HG03064 (cell line): ENCODE measurements around the gene ABCB10.
"Not testable (repeated sequence)": the region's sequence is repeated elsewhere in the genome, so short reads cannot be mapped to it uniquely, and the experiment has no call there.

Experiments
- ATAC-seq: cut with Tn5 transposase; IDR thresholded peaks from one replicate; pipeline ENCODE4 v1.9.1; 2021; ENCODE audit warnings: low read depth; ENCODE audit not compliant: unreplicated experiment

The ABCB10 gene

DNA sequence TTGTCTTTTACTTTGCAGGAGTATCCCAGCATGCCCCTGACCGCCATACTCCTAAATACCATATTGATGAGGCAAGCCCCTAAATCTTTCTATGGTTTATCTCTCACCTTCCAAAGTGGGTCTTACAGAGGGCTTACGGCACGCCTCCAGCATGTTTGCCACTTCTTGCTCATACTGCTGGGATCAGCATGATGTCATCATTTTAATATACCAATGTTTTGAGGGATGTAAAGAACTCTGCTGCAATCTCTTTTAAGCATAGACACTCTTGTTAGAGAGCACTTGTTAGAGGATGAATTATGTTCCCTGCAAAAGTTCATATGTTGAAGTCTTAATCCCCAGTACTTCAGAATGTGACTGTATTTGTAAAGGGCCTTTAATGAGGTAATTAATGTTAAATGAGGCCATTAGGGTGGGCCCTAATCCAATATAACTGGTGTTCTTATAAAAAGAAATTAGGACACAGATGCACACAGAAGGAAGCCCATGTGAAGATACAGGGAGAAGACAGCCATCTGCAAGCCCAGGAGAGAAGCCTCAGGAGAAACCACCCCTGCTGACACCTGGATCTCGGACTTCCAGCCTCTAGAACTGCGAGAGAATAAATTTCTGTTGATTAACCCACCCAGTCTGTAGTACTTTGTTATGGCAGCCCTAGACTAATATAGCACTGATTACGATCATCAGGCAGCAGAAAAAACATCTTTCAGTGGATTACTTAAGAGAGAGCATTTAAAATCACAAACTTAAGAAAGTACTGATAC, 16.4 kb upstream of the ABCB10 start:
- no peak for ATAC-seq

- ATAC-seq = no peak
Measured at GRCh38 chr1:229572286-229572685, 13.8 kb upstream of the ABCB10 start.

DNA sequence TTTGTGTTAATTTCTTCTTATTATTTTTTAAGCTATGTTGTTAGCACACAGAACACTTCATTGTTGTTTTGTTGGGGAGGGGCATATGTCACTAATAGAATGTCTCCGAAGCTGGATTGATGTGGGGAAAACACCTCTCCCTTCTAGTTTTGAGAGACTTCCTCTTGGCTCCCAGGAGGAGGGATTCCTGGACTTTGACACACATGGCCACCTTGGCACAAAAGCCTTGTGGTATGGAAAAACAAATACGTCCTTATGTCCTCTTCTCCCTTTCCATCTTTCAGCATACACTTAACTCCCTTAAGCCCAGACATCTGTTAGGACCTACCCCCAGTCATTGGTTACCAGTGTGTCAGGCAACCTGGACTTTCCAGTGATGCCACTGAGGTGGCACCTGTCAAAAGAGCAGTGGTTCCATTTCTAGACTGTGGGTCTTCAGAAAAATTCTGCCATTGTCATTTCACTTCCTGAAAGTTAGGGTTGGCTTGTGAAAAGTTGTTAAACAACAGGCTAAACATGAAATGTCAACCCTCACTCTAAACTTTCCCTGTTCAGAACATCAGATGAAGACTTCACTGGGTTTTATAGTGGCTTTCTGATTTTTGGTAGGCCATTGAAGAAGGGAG, 12.5 kb upstream of the ABCB10 start:
- ATAC-seq = no peak

DNA sequence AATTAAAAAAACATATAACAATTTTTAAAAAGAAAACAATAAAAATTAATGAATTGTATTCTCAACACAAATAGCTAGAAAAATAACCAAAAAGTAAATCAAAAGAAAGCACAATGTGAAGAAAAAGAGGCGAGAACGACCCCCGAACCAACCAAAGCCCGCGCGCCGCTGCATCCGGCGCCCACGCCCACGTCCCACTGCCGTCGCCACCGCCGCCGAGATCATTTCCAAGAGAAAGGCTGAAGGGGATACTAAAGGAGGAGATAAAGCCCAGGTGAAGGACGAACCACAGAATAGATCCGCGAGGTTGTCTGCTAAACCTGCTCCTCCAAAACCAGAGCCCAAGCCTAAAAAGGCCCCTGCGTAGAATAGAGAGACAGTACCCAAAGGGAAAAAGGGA, 11.8 kb upstream of the ABCB10 start:
- ATAC-seq = no peak

DNA sequence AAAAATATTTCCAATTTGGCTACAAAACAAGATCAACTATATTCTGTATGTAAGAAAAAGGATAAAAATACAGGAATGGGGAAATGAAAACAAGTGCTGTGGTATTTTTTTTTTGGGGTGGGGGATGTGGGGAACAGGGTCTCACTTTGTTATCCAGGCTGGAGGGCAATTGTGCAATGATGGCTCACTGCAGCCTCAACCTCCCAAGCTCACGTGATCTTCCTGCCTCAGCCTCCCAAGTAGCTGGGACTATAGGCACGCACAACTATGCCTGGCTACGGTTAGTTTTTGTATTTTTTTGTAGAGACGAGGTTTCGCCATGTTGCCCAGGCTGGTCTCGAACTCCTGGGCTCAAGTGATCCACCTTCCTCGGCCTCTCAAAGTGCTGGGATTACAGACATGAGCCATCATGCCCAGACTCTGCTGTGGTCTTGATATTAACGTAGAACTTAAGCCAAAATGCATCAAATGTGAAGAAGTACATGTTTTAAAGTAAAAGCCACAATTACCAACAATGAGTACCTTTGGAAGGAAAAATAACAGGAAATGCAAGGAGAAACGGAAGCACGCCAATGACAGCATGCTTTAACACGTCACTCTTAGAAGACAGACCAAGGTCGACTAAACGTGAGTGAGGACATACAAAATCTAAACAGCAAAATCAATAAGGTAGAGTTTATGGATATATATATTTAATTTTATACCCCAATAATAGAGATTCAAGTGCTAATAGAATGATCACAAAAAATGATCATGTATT, 8.8 kb upstream of the ABCB10 start:
- ATAC-seq = no peak

- ATAC-seq = no peak
Measured at GRCh38 chr1:229563701-229564100, 5.2 kb upstream of the ABCB10 start.

DNA sequence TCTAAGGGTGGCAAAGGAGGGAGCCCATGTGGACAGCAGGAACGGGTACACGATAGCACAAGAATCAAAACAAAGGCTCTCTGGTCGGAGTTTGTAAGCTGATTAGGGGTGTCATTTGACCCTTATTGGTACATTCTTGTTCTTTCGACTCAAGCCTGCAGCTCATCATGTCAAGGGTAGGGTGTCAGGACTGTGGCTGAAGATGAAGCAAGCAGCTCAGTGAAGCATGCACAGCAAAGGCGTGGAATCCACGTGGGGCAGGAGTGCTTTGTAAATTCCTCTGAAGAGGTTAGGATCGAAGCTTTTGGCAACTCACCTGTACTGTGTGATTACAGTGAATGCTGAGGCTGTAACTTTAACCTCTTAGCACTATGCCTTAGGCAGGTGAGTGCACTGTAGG, 4.7 kb upstream of the ABCB10 start:
- no peak for ATAC-seq

DNA sequence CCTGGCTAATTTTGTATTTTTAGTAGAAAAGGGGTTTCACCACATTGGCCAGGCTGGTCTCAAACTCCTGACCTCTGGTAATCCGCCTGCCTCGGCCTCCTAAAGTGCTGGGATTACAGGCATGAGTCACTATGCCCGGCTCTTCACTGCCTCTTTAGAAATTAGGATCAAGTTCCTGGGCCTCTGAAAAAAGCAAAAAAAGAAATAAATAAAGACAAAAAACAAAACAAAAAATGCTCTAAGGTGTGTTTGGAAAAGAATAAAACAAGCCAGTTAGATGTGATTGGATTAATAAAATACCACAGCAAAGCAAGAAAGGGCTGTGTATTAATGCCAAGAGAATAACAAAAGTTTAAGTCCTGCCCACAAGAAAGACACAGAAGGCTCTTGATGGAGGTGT, 4.2 kb upstream of the ABCB10 start:
- ATAC-seq = no peak

DNA sequence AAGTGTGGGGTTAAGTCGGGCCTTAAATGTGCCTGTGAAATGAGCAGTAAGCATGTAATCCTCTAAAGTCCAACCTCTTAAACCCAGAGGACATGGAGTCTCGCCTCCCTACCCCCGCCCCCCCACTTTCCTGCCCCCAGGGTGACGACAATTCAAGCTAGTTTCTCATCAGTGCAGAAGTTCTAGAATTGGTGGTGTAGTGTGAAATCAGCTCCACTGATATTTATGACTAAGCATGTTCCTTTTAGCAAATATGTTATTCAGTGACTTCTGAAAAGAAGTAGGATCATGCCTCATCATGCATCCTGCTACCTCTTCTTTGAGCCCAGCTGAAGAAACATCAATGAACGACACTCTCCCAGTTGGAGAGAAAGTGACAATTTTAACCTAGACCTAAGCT, 2.6 kb upstream of the ABCB10 start:
- no peak for ATAC-seq

- not testable (repeated sequence) for ATAC-seq
Measured at GRCh38 chr1:229560124-229560523, 1.6 kb upstream of the ABCB10 start.

DNA sequence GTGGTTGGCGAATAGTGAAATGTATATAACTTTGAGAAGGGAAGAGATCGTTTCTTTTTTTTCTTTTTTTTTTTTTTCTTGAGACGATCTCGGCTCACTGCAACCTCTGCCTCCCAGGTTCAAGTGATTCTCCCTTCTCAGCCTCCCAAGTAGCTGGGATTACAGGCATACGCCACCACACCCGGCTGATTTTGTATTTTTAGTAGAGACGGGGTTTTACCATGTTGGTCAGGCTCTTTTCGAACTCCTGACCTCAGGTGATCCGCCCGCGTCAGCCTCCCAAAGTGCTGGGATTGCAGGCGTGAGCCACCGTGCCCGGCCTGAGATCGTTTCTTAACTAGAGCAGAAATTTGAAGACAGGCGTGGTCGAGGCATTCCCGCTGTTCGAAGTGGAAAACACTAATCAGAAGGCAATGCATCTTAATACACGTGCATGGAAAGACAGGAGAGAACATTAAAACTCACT, 862 bp upstream of the ABCB10 start:
- not testable (repeated sequence) for ATAC-seq

DNA sequence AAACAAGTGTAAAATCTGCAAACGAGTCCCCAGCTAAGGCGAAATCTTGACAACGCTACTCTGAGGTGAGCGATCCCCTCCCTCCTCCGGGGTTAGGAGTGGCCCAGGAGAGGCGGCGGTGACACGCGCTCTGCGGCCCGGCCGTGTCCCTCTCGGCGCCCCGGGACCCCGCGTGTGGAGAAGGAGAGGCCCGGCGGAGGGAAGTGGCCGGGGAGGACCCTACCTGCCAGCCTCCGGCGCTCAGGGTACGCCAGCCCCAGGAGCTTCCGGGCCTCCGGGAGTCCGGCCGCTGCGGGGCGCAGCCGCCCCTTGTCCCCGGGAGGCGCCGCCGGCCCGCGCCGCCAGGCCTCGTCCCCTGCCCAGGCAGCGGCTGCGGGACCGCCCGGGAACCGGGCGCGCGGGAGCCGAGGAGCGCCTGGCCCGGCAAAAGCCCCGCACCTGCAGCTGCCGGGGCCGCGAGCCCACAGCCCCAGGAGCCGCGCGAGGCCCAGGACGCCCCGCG, 543 bp downstream of the ABCB10 start:
- peak; percentile 44 for ATAC-seq

GRCh38 chr1:229557200-229557850, 1.2 kb downstream of the ABCB10 start:
- no peak for ATAC-seq

GRCh38 chr1:229554886-229555621, 3.5 kb downstream of the ABCB10 start:
- ATAC-seq = no peak

GRCh38 chr1:229553621-229554130, 4.8 kb downstream of the ABCB10 start:
- no peak for ATAC-seq

- no peak for ATAC-seq
Measured at GRCh38 chr1:229552732-229553131, 5.8 kb downstream of the ABCB10 start.

GRCh38 chr1:229550812-229551567, 7.5 kb downstream of the ABCB10 start:
- ATAC-seq = no peak

GRCh38 chr1:229547542-229547941, 11.0 kb downstream of the ABCB10 start:
- ATAC-seq = no peak

GRCh38 chr1:229544587-229544986, 13.9 kb downstream of the ABCB10 start:
- no peak for ATAC-seq
